Hepatocyte (in vitro differentiated cells): ENCODE measurements around the gene PCDHB6. TPM values are rescaled to one million over a fixed set of nuclear protein-coding genes. Genes with fewer than 3 reads are reported as not detected.
"Not testable (repeated sequence)": the region's sequence is repeated elsewhere in the genome, so short reads cannot be mapped to it uniquely, and the experiment has no call there.

Experiments
- DNase-seq: peaks from one replicate; pipeline ENCODE4 v3.0.0-alpha.2; 2016; ENCODE audit warnings: low spot score
- H2AFZ ChIP-seq: fragments of 200-600 bp; sonication (generic); 2 replicates; pipeline ENCODE4 v1.6.0; 2016; ENCODE audit warnings: antibody characterized with exemption, mild to moderate bottlenecking
- H3K27ac ChIP-seq: fragments of 200-600 bp; sonication (generic); 2 replicates; pipeline ENCODE4 v1.5.1; 2016; ENCODE audit warnings: mild to moderate bottlenecking
- H3K27me3 ChIP-seq: fragments of 200-600 bp; sonication (generic); 2 replicates; pipeline ENCODE4 v1.6.1; 2016
- H3K36me3 ChIP-seq: fragments of 200-600 bp; sonication (generic); replicated peaks from 2 replicates; pipeline ENCODE4 v1.5.1; 2016; ENCODE audit warnings: low read depth; ENCODE audit not compliant: insufficient read depth
- H3K4me1 ChIP-seq: fragments of 200-600 bp; sonication (generic); 2 replicates; pipeline ENCODE4 v1.5.1; 2016; ENCODE audit warnings: mild to moderate bottlenecking, moderate library complexity; ENCODE audit not compliant: insufficient read depth
- H3K4me2 ChIP-seq: fragments of 200-600 bp; sonication (generic); 2 replicates; pipeline ENCODE4 v1.6.0; 2016
- H3K4me3 ChIP-seq: fragments of 200-600 bp; sonication (generic); 2 replicates; pipeline ENCODE4 v1.5.1; 2016; ENCODE audit warnings: mild to moderate bottlenecking
- H3K79me2 ChIP-seq: fragments of 200-600 bp; sonication (generic); 2 replicates; pipeline ENCODE4 v1.6.0; 2017; ENCODE audit warnings: mild to moderate bottlenecking
- H3K9me2 ChIP-seq: fragments of 200-600 bp; sonication (generic); replicated peaks from 2 replicates; pipeline ENCODE4 v1.6.0; 2017; ENCODE audit warnings: mild to moderate bottlenecking; ENCODE audit not compliant: insufficient read depth
- H3K9me3 ChIP-seq: fragments of 200-600 bp; sonication (generic); 2 replicates; pipeline ENCODE4 v1.5.1; 2016; ENCODE audit warnings: low read depth, mild to moderate bottlenecking
- H4K20me1 ChIP-seq: fragments of 200-600 bp; sonication (generic); 2 replicates; pipeline ENCODE4 v1.6.0; 2016; ENCODE audit warnings: mild to moderate bottlenecking; ENCODE audit not compliant: insufficient read depth, poor library complexity, severe bottlenecking
- EZH2 ChIP-seq: fragments of 200-600 bp; sonication (generic); IDR thresholded peaks from 2 replicates; pipeline ENCODE4 v1.6.1; 2016; ENCODE audit warnings: antibody characterized with exemption, mild to moderate bottlenecking, borderline replicate concordance
- EZH2phosphoT487 ChIP-seq: fragments of 200-600 bp; sonication (generic); IDR thresholded peaks from one replicate; pipeline ENCODE4 v1.6.1; 2018; ENCODE audit warnings: antibody characterized with exemption, mild to moderate bottlenecking, low read depth, moderate library complexity; ENCODE audit not compliant: unreplicated experiment, severe bottlenecking
- WGBS: methylation state at CpG from one replicate; pipeline ENCODE4 v1.1.6; 2016; ENCODE audit warnings: low lambda C conversion rate; ENCODE audit errors: missing lambda C conversion rate; 5-methylcytosine and 5-hydroxymethylcytosine counted together
- polyA plus RNA-seq: library from polyadenylated mRNA; unstranded; fragments of >200 nt; fragmentation: Nextera tagmentation; extraction: Ambion mirVana; gene quantifications from 2 replicates; pipeline ENCODE4 v1.2.1, GENCODE V29; 2016
- total RNA-seq: library from RNA; depleted of rRNA; stranded (reverse); fragments of >200 nt; gene quantifications from 2 replicates; pipeline ENCODE4 v1.2.3, GENCODE V29; 2014
- TF ChIP-seq, protein P1 (sequence below): fragments of 200-600 bp; sonication (generic); IDR thresholded peaks from 2 replicates; pipeline ENCODE4 v1.5.1; 2016; ENCODE audit warnings: antibody characterized with exemption, mild to moderate bottlenecking; ENCODE audit not compliant: poor library complexity

Gene PCDHB6
- total and polyA plus RNA-seq, 2 experiments from 2014 or later = 1.1 TPM; not detected in 1

DNA sequence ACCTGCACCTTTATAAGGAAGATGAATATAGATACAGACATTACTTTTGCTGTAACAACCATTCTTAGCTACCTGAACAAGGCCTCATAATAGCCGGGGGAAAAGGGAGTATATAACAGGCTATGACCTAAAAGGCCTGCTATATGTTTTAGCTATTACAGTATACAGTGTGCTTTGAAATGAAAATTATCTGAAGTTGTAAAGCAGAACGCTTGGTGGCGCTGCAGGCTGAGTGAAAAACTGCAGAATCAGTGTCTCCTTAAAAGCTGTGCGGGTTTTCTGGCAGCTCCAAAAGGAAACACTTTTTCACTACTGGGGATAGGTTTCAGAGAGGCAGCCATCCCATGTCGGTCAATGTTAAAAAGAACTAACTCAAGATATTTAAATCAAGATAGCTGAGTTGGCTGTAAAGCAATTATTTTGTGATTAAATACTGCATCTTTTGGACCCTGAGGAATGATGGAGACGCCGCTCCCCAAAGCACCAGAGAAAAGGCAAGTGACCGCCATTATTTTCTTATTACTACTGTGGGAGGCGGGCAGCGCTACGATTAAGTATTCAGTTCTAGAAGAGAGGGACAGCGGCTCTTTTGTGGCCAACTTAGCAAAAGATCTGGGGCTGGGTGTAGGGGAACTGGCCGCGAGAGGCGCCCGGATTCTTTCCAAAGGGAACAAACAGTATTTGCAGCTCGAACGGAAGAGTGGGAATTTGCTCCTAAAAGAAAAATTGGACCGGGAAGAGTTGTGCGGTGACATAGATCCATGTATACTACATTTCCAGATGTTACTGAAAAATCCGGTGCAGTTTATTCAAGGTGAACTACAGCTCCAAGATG lies 5.9 kb downstream of the PCDHB6 start:
- Histone ChIP-seq H3K4me2 (no peak overlapping the region), H3K79me2 (no peaks in the 10 kb centered on the region), H3K4me1 (no peaks in the 10 kb centered on the region), H3K9me3 (peaks cover 10% of the 10 kb centered on the region), H2AFZ (no peak overlapping the region), H4K20me1 (no peaks in the 10 kb centered on the region), H3K27ac (no peak overlapping the region), H3K4me3 (no peak overlapping the region), H3K27me3 (no peaks in the 10 kb centered on the region), H3K36me3 (no peaks in the 10 kb centered on the region), H3K9me2 (no peaks in the 10 kb centered on the region)
- no peak for DNase-seq
- 85% methylated on average over 21 of the region's 21 CpGs for WGBS
- no peak for TF ChIP-seq EZH2
- TF ChIP-seq, protein P1, sequence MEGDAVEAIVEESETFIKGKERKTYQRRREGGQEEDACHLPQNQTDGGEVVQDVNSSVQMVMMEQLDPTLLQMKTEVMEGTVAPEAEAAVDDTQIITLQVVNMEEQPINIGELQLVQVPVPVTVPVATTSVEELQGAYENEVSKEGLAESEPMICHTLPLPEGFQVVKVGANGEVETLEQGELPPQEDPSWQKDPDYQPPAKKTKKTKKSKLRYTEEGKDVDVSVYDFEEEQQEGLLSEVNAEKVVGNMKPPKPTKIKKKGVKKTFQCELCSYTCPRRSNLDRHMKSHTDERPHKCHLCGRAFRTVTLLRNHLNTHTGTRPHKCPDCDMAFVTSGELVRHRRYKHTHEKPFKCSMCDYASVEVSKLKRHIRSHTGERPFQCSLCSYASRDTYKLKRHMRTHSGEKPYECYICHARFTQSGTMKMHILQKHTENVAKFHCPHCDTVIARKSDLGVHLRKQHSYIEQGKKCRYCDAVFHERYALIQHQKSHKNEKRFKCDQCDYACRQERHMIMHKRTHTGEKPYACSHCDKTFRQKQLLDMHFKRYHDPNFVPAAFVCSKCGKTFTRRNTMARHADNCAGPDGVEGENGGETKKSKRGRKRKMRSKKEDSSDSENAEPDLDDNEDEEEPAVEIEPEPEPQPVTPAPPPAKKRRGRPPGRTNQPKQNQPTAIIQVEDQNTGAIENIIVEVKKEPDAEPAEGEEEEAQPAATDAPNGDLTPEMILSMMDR = no peak
- no peak for TF ChIP-seq EZH2phosphoT487

GRCh38 chr5:141157356-141157755 lies 7.5 kb downstream of the PCDHB6 start:
- not testable (repeated sequence) for DNase-seq, H3K9me3 ChIP-seq, H2AFZ ChIP-seq, H3K9me2 ChIP-seq, H3K4me2 ChIP-seq, H4K20me1 ChIP-seq, H3K4me3 ChIP-seq, H3K27ac ChIP-seq, H3K4me1 ChIP-seq, H3K36me3 ChIP-seq, H3K79me2 ChIP-seq, H3K27me3 ChIP-seq
- 90% methylated on average over 35 of the region's 38 CpGs for WGBS

GRCh38 chr5:141157901-141158300 lies 8.0 kb downstream of the PCDHB6 start:
- not testable (repeated sequence) for H3K4me3 ChIP-seq, H3K79me2 ChIP-seq, H3K9me2 ChIP-seq, H3K27ac ChIP-seq, H4K20me1 ChIP-seq, H3K27me3 ChIP-seq, DNase-seq, H3K9me3 ChIP-seq, H3K4me2 ChIP-seq, H3K36me3 ChIP-seq, H2AFZ ChIP-seq, H3K4me1 ChIP-seq
- 93% methylated on average over 17 of the region's 28 CpGs for WGBS

DNA sequence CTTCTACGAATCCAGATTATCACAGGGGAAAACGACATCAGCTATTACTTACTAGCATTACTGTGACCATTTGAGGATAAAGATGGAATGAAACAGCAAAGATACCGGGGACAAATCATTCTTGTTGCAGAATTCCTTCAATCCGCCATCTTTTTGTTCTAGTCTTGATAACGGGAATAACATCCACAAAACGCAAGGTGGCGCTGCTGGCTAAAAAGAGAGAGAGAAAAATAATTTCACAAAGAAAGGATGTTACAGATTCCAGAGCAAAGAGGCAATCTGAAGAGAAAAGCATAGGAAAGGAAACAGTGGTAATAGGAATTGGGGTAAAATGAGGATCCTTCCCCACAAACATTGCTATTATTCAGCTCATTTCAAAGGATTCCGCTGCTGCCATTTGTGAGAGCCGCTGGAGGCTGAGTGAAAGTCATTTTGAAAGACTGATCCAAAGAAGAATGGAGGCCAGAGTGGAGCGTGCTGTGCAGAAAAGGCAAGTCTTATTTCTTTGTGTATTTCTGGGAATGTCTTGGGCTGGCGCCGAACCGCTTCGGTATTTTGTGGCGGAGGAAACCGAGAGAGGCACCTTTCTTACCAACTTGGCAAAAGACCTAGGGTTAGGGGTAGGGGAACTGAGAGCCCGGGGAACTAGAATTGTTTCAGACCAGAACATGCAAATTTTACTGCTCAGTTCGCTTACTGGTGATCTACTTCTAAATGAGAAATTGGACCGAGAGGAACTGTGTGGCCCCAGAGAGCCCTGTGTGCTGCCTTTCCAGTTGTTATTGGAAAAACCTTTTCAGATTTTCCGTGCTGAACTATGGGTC lies 22.7 kb downstream of the PCDHB6 start, which contains the start of gene PCDHB7:
TSS of gene PCDHB7 (plus strand) at position 264 of the 824 bp plus-strand sequence. CDS start at position 456, 192 bp downstream.
- H3K27ac ChIP-seq = no peak within 1 kb of the TSS
- H2AFZ ChIP-seq = no peak within 1 kb of the TSS
- H3K36me3 ChIP-seq = no peaks in the 10 kb centered on the region
- H3K9me3 ChIP-seq = peaks cover 10% of the 10 kb centered on the region
- H3K4me3 ChIP-seq = no peak within 1 kb of the TSS
- H4K20me1 ChIP-seq = no peaks in the 10 kb centered on the region
- 76% methylated on average over 20 of the region's 20 CpGs for WGBS
- no peak for TF ChIP-seq EZH2phosphoT487
- TF ChIP-seq, protein P1 = peak; percentile 3
- no peaks in the 10 kb centered on the region for H3K27me3 ChIP-seq
- DNase-seq = no peak
- H3K4me1 ChIP-seq = no peaks in the 10 kb centered on the region
- no peaks in the 10 kb centered on the region for H3K79me2 ChIP-seq
- H3K9me2 ChIP-seq = no peaks in the 10 kb centered on the region
- H3K4me2 ChIP-seq = no peak within 1 kb of the TSS

DNA sequence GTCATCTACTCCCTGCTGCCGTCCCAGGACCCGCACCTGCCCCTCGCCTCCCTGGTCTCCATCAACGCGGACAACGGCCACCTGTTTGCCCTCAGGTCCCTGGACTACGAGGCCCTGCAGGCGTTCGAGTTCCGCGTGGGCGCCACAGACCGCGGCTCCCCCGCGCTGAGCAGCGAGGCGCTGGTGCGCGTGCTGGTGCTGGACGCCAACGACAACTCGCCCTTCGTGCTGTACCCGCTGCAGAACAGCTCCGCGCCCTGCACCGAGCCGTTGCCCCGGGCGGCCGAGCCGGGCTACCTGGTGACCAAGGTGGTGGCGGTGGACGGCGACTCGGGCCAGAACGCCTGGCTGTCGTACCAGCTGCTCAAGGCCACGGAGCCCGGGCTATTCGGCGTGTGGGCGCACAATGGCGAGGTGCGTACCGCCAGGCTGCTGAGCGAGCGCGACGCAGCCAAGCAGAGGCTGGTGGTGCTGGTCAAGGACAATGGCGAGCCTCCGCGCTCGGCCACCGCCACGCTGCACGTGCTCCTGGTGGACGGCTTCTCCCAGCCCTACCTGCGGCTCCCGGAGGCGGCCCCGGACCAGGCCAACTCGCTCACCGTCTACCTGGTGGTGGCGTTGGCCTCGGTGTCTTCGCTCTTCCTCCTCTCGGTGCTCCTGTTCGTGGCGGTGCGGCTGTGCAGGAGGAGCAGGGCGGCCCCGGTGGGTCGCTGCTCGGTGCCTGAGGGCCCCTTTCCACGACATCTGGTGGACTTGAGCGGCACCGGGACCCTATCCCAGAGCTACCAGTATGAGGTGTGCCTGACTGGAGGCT lies 24.6 kb downstream of the PCDHB6 start:
- not testable (repeated sequence) for H3K9me2 ChIP-seq, H2AFZ ChIP-seq, H4K20me1 ChIP-seq, DNase-seq, H3K27me3 ChIP-seq, H3K27ac ChIP-seq, H3K4me1 ChIP-seq, H3K79me2 ChIP-seq, H3K36me3 ChIP-seq, H3K4me2 ChIP-seq, H3K4me3 ChIP-seq
- 96% methylated on average over 51 of the region's 79 CpGs for WGBS
- H3K9me3 ChIP-seq = peaks cover 10% of the 10 kb centered on the region
